HG03439 (cell line): ENCODE measurements around the gene CDKL5.
A peak's percentile ranks its signal among the peaks of the same experiment; 100 is the strongest.

Experiments
- ATAC-seq: cut with Tn5 transposase; IDR thresholded peaks from one replicate; pipeline ENCODE4 v1.9.1; 2021; ENCODE audit warnings: mild to moderate bottlenecking, moderate library complexity; ENCODE audit not compliant: unreplicated experiment

CDKL5 gene

DNA sequence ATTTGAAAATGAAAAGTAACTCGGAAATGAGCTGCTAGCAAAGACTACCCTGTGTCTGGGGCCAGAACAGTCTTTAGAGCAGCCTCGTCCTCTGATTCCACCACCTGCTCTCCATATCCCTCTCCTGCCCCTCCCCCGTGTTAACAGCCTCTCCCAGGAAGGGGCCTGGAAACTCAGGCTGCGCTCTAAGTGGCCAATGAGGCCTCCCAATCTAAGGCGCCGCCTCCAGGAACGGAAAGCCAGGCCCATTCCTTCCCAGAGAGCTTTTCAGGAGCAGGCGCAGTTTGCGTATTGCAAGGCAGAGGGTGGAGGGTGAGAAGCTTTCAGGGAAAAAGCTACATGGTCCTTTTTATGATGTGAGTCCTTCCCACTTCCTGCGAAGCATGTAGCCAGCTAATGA lies 215.3 kb downstream of the CDKL5 start:
- no peak for ATAC-seq

DNA sequence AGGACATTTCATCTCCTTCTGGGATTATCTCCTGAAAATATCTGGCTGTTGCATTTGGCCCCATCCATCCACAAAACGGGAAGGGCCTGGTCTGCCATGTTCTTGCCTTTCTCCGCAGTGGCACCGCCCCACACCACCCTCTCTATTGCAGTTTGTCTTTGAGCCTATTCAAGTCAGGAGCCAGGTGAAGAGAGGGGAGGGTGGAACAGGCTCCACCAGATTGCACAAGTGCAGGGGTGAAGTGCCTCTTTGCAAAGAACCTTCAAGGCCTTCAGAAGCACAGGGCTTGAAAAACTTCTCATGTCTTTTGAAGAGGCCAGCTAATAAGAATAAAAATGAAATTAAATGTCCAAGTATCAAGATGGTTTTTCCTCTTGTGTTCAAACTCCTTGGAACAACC lies 217.8 kb downstream of the CDKL5 start:
- no peak for ATAC-seq

DNA sequence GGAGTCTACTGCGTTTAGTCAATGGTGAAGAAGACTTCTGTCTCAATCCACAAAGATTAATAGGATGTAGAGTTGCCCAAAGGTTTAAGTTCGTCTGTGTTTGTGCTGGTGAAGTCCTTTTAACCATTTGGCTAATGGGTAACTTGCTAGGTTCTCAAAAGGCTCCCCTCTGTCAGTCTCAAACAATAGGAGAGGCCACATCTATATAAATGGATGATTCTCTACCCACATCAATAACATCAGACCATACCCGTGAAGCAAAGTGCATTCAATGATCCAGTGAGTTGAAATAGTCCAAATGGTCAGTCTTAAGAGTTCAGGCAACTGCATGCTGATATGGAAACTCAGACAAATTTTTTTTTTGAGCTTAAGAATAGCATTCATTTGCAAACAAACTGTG lies 218.4 kb downstream of the CDKL5 start:
- ATAC-seq, result no peak

DNA sequence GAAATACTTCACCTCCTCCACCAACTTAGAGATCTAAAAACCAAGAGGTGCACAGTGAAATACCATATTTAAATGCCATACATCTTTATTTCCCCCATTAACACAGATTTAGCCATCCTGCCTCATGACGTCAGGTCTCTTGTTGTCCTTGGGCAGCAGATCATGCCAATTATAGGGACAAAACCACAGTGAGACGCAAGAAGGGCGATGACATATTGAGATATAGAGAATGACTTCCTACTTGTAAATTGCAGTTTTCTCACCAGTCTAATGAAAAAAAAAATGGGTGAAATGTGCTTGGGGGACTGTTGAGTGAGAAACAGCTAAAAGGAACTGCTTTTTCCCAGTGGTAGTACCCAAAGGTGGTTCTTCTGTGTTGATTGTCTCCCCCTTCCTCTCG lies 222.2 kb downstream of the CDKL5 start:
- ATAC-seq, result no peak

DNA sequence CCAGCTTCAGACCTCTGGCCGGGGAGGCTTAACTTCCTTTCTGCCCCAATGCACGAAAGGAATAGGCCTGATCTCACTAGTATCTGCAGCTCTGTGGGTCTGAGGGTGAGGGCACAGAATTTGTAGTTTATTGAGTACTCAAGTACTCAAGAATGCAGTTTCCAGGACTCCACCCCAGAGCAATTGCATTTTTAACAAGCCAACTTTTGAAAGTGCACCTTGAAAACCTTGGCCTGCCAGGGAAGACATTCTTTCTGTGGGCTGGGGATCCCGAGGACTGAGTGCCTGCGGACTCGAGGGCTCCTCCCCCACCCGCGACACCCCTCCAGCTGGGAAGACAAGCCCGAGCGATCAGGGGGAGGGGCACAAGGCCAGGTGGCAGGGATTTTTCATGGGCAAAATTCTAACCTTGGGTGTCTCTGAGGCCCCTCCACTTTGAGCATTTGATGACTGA lies 224.1 kb downstream of the CDKL5 start:
- no peak for ATAC-seq

DNA sequence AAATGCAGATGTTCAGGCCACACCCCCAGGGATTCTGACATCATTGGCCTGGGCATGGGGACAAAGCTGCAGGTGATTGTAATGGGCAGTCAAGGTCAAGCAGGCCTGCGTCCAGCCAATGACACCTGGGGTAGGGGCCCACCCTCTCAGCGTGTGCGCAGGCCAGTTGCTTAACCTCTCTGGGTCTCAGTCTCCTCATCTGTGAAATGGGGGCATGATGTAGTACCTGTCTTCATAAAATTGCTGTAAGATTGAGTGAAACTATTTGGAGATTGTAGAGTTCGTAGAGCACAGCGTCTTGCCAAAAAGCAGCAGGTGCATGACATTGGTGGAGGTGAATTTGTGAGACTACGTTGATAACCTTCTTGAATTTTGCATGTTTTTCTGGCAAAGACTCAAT lies 225.3 kb downstream of the CDKL5 start:
- no peak for ATAC-seq

DNA sequence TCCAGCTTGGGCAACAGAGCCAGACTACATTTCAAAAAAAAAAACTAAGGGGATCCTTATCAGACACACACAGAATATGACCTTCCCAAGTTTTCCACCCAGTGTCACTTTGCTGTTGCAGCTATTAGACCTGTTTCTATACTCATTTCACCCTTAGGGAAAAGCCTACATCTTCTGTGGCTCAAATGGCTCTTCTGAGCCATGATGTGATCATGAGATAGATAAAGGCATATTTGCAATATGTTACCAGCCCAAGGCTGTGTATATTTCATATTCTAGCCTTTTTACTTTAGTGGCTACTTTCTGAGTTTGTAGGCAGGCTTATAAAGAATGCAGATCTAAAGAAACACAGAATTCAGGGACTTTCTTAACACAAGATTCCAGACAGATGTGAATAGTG lies 227.2 kb downstream of the CDKL5 start:
- ATAC-seq, result no peak

DNA sequence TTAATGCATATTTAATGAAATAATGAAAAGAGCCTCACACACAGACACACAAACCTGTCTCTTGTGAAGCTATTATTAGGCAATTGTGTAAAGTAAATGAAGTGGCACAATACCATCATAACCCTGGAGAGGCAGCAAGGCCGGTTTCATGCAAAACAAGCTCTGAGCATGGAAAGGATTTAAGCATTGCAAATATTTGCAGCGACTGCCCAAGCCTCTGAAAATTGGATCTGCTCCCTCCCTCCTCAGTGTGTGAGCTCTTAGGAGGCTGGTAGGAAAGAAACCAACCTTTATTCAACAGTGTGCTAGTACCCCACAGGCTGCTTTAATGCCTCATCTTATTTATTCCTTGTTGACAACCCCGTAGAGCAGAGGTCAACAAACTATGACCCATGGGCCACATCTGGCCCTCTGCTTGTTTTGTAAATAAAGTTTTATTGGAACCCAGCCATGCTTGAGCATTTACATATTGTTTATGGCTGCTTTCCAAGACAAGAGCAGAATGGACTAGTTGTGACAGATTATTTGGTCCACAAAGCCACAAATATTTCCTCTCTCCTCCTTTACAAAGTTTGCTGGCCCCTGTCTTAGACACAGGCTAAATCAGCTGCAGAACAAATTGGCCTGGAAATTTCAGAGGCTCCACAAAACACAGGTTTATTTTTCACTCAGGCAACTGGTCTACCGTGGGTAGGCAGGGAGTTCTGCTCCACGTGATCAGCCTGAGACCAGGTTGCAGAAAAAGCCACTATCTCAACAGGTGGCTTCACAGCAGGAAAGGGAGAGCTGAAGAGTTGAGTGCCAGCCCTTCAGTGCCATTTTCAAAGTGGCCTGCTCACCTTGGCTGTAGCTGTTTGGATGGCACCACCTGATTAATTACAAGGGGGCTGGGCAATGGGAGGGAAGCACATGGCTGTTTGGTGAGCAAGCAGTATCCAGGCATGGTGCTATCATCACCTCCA lies 229.7 kb downstream of the CDKL5 start:
- ATAC-seq, result no peak

DNA sequence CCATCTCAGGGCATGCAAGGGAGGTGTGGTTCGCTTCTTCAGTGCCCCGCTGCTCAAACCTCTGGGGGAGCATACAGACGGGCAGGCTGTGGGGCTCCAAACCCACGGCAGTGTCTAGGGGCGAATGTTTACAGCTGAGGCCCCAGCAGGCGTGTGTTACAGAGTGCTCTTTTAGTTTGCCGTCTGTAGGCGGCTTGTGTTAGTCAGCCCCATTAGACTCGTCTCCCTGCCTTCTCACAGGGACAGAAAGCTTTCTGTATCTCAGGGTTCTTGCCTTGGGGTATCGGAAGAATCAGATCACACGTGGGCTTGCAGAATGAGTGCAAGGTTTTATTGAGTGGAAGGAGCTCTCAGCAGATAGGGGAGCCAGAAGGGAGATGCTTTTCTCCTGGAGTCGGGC lies 235.9 kb downstream of the CDKL5 start:
- no peak for ATAC-seq

DNA sequence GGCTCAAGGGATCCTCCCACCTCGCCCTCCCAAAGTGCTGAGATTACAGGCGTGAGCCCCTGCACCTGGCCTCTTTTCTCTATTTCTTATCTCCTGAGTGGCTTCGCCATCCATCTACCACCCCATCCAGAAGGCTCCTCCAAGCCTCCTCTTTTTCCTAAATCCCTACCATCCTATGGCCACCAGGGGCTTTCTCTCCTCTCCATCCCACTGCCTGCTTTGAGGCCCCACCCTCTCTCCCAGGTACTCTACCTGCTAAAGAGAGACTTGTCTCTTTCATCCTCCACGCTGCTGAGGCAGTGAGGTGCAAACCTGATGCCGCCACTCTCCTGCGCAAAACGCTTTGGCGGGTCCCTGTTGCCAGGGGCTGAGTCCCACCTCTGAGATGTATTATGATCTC lies 239.5 kb downstream of the CDKL5 start:
- ATAC-seq, result no peak

DNA sequence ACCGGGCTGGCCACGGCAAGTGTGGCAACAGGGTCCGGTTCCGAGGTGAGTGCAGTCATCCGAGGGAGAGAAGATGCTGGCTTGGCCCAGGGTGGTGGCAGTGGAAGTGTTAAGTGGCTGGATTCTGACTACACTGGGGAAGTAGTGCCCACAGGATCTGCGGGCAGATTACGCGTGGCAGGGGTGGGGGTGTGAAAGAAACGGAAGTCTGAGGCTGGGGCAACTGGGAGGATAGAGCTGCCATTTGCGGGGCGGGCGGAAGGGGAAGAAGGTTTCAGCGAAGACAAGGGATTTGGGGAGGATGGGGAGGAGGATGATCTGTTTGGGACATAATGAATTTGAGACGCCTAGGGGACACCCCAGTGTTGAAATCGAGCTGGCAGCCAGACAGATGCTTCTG lies 241.2 kb downstream of the CDKL5 start:
- ATAC-seq, result no peak

DNA sequence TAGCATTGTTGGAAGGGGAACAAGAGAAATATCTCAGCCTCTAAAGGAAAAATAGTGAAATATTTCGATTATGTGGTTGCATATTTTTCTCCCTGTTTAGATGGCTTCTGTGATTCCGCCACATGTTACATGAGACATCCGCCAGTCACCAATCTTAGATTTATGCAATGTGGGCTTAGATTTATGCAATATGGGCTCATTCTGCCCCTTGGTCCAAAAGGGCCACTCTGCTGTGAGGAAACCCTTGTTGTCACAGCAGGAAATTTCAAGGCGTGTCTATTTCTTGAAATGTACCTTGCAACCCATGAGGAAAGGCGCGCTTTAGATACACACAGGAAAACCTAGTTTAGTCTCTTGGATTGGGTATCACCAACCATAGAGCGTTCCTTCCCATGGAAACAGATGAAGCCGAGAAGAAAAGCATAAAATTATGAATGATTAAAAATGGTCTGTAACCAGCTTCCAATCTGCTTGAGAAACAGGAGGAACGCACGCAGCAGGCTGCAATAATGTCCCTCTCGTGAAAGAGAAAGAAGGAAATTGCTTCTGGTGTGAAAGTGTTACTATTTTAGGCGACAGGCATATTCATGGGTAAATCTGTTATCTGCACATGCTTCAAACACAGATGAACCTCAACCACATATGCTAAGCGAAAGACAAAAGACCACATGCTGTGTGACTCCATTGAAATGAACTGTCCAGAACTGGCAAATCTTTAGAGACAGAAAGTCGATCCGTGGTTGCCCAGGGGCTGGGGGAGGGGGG lies 242.8 kb downstream of the CDKL5 start:
- ATAC-seq, result no peak

DNA sequence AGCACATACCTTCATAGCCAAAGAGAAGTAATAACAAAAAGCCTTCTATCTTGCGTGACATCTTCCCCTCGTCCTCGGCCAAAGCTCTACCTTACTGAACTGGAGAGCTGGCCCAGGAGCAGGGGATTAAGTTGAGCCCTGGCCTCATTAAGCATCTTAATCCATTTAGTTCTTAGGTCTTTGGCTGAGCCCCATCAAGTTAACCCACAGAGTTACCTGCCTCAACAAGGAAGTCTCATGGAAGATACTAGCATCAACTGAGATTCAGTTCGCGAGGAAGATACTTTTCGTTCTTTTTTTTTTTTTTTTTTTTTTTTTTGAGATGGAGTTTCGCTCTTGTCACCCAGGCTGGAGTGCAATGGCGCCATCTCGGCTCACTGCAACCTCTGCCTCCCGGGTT lies 246.6 kb downstream of the CDKL5 start, which contains the start of gene RS1:
Gene RS1, minus strand, starts transcription at position 101 of the 400 bp plus-strand sequence. Its CDS starts 40 bp downstream, at position 61.
- ATAC-seq, result no peak

DNA sequence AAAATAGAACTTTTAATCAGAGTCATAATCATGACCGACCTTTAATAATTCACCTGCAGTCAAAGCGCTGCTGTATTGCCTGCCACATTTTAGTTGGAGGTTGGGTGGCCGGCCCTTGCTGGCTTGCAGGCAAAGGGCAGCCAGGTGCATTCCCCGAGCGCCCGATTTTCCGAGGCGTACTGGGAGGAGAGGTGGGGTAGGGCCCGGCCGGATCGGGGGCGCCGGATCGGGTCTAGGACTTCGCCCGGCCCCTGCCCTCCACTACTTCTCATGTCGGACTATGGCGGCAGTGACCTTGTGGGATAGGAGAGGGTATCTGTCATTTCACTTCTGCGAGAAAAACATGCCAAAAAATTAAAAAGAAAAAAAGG lies 249.0 kb downstream of the CDKL5 start:
- ATAC-seq, result peak; percentile 44

DNA sequence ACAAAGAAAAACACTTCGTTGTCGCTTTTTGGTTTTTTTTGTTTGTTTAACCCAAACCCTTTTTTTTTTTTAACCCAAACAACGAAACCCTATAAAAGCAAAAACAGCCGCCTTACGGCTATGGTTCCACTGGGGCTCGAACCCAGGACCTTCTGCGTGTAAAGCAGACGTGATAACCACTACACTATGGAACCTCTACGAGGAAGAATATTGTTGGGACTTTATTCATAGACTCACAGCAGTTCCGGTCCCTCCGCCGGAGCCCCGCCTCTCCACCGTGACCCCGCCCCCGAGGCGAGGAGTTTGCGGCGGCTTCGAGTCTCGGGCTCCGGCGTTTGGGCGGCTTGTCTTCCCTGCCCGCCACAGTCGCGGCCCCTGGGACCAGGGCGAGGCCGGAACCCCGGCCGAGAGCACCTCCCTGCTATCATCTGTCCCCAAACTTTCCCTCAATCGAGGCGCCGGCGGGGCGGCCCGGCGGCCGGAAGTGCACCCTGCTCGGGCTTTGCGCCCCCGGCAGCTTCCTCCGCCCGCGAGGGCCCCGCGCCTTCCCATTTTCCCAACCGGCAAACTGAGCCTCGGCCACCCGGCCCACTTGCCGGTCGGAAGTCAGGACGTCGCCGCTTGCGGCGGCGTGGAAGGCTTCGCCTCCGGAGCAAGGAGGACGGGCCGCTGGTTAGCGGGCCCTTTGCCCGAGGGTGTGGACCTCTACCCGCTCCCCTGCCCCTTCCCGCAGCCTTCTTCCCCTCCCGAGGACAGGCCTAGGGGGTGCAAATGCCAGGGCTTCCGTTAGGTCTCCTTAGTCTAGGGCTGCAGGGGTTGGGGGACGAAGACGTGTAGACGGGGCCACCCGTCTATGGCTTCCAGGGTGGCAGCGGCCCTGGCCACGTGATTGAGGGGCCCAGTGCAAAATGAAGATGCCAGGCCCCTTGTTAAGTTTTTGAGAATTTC lies 249.7 kb downstream of the CDKL5 start:
- ATAC-seq, result peak; percentile 93

DNA sequence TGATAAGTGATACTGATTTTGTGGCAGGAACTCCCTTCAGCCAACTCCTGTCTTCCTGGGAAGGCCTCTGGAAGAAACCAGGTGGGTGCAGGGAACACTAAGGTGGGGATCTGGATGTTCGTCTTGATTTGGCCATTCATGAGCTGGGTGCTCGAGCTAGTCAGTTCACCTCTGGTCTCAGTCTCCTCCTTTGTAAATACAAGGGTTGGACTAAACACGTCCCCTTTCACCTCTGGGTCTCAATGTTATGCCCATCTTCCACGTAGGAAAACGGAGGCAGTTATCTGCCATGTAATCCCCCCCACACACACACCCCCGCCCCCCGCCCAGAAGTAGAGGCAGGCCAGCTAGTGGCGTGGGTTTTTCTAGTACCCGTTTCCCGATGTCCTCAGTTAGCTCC lies 250.6 kb downstream of the CDKL5 start:
- no peak for ATAC-seq

DNA sequence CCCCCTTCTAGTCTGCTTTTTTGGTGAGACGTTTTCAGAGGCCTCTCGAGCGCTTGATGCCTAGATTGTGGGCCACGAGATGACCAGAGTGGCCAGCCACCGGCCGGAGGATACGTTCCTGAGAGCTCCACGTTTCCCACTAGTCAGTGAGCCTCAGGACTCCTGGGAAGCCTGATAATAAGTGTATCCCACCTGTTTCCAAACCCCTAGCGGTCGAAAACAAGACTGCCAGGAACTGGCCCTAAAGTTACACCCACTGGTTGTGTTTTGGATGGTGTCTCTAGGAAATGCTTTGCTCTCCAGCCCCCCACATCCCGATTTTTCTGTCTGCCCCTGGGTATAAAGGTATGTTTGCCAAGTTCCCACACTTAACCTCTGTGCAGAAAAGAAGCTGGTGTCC lies 251.1 kb downstream of the CDKL5 start:
- no peak for ATAC-seq

DNA sequence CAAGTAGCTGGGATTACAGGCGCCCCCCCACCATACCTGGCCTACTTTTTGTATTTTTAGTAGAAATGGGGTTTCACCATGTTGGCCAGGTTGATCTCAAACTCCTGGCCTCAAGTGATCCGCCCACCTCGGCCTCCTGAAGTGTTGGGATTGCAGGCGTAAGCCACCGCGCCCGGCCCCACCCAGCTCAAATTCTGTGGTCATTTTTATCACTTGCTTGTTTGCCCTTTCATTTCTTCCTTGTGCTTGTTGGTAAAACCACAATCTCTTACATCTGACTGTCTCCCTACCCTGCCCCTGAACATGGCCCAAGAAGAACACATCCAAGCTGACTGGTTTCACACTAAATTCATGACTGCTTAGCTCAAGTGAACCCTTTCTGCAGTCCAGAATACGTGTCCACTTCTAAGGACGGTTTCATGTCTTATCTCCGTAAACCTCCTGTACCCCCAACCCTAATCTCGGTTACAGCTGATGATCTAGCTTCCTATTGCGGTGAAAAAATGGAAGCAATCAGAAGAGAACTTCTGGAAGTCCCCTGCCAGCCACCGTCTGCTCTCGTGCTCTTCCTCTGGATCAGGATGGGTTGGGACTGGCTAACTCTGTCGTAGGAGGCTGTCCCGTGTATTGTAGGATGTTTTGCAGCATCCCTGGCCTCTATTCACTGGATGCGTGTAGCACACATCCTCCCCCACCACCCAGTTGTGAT lies 251.9 kb downstream of the CDKL5 start:
- ATAC-seq, result no peak

DNA sequence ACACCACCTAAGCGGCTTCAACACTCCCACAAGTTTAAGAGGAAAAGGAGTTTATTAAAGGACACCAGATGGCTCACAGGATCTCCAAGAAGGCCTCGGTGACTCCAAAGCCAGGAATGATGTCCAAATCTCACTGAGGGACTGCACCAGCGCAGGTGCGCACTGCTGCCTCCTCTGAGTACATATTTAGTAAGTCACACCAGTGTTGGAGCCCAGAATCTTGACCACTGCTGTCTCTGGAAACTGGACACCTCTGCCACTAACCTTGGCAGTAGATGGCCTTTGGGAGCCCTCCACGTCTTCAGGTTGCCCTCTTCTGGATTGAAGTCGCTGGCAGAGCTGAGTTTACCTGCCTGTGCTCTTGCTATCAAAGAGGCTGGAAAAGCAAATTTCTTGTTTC lies 256.6 kb downstream of the CDKL5 start:
- ATAC-seq, result no peak

DNA sequence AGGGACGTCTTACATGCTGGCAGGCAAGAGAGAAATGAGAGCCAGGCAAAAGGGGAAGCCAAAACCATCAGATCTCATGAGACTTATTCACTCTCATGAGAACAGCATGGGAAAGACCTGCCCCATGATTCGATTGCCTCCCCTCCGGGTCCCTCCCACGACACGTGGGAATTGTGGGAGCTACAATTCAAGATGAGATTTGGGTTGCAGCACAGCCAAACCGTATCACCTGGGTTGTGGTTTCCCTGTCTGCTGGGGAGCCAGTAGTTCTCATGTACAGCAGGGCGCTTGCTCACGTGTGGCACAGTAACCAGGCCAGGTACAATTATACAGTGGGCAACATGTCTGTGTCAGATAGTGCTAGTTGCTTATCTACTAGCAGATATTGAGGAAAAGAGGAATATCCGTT lies 257.6 kb downstream of the CDKL5 start:
- no peak for ATAC-seq
